Measurements from ENCODE around the gene SPINT3.

SPINT3 gene

DNA sequence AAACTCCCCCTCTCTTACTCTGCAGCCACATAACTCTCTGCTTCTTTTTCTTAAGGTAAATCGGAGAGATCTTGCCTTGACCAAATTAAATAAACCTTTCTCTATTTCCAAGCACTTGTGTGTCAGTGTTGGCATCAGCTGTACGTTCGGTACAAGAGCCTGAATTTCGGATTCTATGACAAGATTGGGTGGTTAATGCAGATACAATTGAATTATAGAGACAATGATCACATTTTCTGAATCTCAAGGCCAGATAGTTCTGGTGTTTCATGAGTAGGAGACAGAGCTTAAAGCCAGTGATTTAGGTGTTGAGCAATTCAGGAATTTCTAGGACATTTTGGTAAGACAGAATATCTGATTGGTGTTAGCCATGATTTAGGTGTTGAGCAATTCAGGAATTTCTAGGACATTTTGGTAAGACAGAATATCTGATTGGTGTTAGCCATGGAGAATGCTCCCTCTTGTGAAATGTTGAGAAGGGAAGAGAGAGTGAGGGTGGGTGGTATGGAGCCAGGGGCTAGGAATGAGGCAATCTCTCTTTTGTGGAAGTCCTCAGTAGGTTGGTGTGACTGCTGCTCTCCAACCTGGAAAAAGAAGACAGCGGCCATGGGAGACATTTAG is 5.1 kb downstream of the SPINT3 start:
- no peak overlapping the region for H3K27ac ChIP-seq
- no peak for TF ChIP-seq ZFX (IDR thresholded peaks at IDR 0.05)
- TF ChIP-seq, protein P1, sequence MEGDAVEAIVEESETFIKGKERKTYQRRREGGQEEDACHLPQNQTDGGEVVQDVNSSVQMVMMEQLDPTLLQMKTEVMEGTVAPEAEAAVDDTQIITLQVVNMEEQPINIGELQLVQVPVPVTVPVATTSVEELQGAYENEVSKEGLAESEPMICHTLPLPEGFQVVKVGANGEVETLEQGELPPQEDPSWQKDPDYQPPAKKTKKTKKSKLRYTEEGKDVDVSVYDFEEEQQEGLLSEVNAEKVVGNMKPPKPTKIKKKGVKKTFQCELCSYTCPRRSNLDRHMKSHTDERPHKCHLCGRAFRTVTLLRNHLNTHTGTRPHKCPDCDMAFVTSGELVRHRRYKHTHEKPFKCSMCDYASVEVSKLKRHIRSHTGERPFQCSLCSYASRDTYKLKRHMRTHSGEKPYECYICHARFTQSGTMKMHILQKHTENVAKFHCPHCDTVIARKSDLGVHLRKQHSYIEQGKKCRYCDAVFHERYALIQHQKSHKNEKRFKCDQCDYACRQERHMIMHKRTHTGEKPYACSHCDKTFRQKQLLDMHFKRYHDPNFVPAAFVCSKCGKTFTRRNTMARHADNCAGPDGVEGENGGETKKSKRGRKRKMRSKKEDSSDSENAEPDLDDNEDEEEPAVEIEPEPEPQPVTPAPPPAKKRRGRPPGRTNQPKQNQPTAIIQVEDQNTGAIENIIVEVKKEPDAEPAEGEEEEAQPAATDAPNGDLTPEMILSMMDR (conservative IDR thresholded peaks at IDR 0.05) = no peak

DNA sequence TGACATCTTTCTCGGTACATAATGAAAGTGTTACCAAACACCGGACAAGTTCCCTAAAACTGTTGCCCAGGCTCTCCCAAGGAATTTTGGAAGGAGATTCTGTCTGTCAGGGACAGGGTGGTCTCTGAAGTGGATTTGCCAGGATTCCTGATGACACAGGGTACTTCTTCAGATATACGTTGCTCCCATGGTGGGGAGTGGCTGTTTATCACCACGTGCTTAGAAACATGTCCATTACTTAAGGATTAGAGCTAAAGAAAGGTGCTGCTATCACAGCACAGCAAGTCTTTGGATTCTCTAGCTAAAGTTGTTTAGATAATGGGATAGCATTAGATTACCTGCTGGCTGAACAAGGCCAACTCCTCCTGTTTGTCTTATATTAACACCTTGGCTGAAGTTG is 6.3 kb downstream of the SPINT3 start:
- no peak for TF ChIP-seq ZFX (IDR thresholded peaks at IDR 0.05)
- TF ChIP-seq, protein P1 (conservative IDR thresholded peaks at IDR 0.05) = no peak

DNA sequence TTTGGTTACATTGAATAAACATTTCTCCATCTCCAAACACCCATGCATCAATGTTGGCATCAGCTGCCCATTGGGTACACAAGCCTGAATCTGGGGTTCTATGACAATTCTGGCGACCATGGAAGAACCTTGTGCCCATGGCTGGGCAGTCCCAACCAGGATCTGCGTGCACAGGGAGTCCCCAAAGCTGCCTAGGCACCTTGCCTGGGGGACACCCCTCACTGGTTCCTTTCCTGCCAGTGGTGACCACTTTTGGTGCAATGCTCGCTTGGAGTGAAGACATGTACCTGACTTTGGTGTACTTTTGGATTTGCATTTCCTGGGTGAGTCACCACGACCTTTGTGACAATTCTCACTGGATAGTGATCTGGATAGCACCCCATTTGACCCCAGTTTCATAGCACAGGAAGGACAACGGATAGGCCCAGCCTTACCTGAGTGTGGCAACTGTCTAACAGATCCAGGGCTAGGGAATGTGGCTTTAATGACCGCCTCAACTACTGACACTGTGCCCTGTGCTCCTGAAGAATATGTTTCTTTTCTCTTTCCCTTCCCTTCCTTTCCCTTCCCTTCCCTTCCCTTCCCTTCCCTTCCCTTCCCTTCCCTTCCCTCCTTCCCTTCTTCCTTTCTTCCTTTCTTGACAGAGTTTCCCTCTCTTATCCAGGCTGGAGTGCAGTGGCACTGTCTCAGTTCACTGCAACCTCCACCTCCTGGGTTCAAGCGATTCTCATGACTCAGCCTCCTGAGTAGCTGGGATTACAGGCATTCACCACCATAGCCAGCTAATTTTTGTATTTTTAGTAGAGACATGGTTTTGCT is 7.1 kb downstream of the SPINT3 start:
- H3K27ac ChIP-seq = no peak overlapping the region

More for the DNA sequence above, 6.3 kb downstream of the SPINT3 start:
- no peak overlapping the region for H3K27ac ChIP-seq

DNA sequence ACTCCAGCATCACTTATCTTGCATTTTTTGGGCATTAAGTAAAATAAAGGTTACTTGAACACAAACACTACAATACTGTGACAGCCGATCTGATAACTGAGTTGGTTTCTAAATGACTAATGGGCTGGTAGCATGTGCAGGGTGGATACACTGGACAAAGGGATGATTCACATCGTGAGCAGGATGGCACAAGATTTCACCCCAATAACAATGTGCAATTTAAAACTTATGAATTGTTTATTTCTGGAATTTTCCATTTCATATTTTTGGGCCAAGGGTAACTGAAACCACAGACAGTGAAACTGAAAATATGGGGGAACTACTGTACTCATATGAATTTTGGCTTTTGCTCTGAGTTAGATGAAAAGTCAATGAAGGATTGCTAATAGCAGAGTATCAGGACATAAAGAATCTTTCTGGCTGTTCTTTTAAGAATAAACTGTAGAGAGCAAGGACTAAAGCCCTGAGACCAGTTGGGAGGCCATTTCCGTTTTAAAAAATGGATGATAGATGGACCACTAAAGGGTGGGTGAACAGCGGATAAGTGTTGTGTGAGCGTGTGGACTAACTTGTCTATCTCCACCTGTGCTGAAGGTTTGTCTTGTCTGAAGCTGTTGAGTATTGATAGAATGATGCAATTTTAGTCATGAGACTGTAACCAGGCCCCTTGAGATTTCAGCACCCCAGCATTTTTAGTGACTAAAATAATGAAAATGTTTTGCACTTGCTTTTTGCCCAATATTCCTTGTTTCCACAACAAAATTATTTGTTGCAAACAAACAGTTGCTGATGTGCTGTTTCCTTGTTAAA is 8.2 kb downstream of the SPINT3 start:
- TF ChIP-seq, protein P1 (conservative IDR thresholded peaks at IDR 0.05) = no peak
- TF ChIP-seq ZFX (IDR thresholded peaks at IDR 0.05) = no peak
- no peak overlapping the region for H3K27ac ChIP-seq

More for the DNA sequence above, 7.1 kb downstream of the SPINT3 start:
- TF ChIP-seq, protein P1 (conservative IDR thresholded peaks at IDR 0.05) = no peak
- no peak for TF ChIP-seq ZFX (IDR thresholded peaks at IDR 0.05)

DNA sequence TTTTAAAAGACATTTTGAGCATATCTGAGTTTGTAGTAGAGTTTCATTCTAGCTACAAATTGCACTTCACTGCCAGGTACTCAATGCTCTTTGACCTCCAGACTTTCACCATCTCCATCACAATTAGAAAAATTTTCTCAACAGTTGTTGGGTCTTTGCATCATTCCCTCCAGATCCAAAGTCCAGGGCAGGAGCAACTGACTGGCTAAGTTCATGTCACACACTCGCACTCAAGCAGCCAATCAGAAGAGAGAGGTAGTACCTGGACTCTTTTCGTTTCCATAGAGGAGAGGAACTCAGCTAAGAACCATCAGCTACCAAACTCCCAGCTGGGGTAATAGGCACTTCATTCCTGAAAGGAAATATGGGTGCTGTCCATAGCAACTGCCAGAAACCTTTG is 9.0 kb downstream of the SPINT3 start:
- TF ChIP-seq, protein P1 (conservative IDR thresholded peaks at IDR 0.05) = no peak
- no peak for TF ChIP-seq ZFX (IDR thresholded peaks at IDR 0.05)
- no peak overlapping the region for H3K27ac ChIP-seq

DNA sequence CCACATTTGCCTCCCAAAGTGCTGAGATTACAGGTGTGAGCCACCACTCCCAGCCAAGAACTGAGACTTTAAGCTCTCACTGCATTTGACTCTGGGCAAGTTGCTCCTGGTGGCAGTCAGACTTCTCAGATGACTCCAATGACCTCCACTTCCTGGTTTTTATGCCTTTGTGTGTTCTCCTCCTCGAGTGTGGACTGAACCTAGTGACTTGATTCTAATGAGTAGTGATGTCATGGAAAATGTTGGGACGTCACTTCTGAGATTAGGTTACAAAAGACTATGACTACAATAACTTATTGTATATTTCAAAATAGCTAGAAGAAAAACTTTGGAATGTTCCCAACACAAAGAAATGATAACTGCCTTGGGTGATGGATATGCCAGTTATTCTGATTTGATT is 12.0 kb downstream of the SPINT3 start:
- no peak overlapping the region for H3K27ac ChIP-seq
- TF ChIP-seq ZFX (IDR thresholded peaks at IDR 0.05) = no peak
- TF ChIP-seq, protein P1 (conservative IDR thresholded peaks at IDR 0.05) = no peak
